ENCODE results near the gene SMIM17.
"Not testable (repeated sequence)": the region's sequence is repeated elsewhere in the genome, so short reads cannot be mapped to it uniquely, and the experiment has no call there.

SMIM17 gene

GRCh38 chr19:56670401-56670960, 27.5 kb downstream of the SMIM17 start:
- DNase-seq (ENCODE audit: low spot score): no peak
- no peak for TF ChIP-seq CTCF (IDR thresholded peaks at IDR 0.05; ENCODE audit: extremely low read depth, missing control alignments)

- TF ChIP-seq CTCF (IDR thresholded peaks at IDR 0.05; ENCODE audit: extremely low read depth, missing control alignments): no peak
- DNase-seq (ENCODE audit: low spot score): no peak
These were observed 28.1 kb downstream of the SMIM17 start for GRCh38 chr19:56670961-56671612.

- no peak for DNase-seq (ENCODE audit: low spot score)
- TF ChIP-seq CTCF (IDR thresholded peaks at IDR 0.05; ENCODE audit: extremely low read depth, missing control alignments): no peak
These were observed 28.6 kb downstream of the SMIM17 start, which contains the start of gene ZNF835 for GRCh38 chr19:56671613-56671994. Gene ZNF835, minus strand, starts transcription at chr19:56671757. Its CDS starts 6,559 bp downstream, at chr19:56665198.

- not testable (repeated sequence) for DNase-seq (ENCODE audit: low spot score)
These were observed 29.7 kb downstream of the SMIM17 start for GRCh38 chr19:56672610-56673009.

GRCh38 chr19:56678205-56678604, 35.2 kb downstream of the SMIM17 start:
- no peak for TF ChIP-seq CTCF (IDR thresholded peaks at IDR 0.05; ENCODE audit: extremely low read depth, missing control alignments)
- no peak for DNase-seq (ENCODE audit: low spot score)

GRCh38 chr19:56681702-56682101, 38.7 kb downstream of the SMIM17 start:
- TF ChIP-seq CTCF (IDR thresholded peaks at IDR 0.05; ENCODE audit: extremely low read depth, missing control alignments): no peak
- no peak for DNase-seq (ENCODE audit: low spot score)

GRCh38 chr19:56683116-56683515, 40.2 kb downstream of the SMIM17 start:
- no peak for DNase-seq (ENCODE audit: low spot score)
- TF ChIP-seq CTCF (IDR thresholded peaks at IDR 0.05; ENCODE audit: extremely low read depth, missing control alignments): no peak

- DNase-seq (ENCODE audit: low spot score): no peak
These were observed 44.1 kb downstream of the SMIM17 start for GRCh38 chr19:56687031-56687430.

More at GRCh38 chr19:56687031-56687430, 44.1 kb downstream of the SMIM17 start:
- TF ChIP-seq CTCF (IDR thresholded peaks at IDR 0.05; ENCODE audit: extremely low read depth, missing control alignments): no peak
